Stomach (tissue), 4 donors: Measurements from ENCODE around the gene CCDC192.

Experiments used
- EP300 ChIP-seq: sonication (generic); formaldehyde crosslinking; IDR thresholded peaks from one replicate; pipeline ENCODE4 v1.6.1; 2017; ENCODE audit warnings: antibody characterized with exemption
- POLR2A ChIP-seq, 4 donors: fragments of 450-650 bp; IDR thresholded peaks; one replicate each; pipeline ENCODE4 v1.6.1; 2016; ENCODE audit warnings: antibody characterized with exemption in 4 of 4, control low read depth in 2 of 4, mild to moderate bottlenecking in 1 of 4, moderate library complexity in 1 of 4
- POLR2AphosphoS5 ChIP-seq, 3 donors: sonication (generic); formaldehyde crosslinking; IDR thresholded peaks; one replicate each; pipeline ENCODE4 v1.6.1; 2016; ENCODE audit warnings: antibody characterized with exemption in 3 of 3
- TF ChIP-seq, protein P1 (sequence below), 7 experiments: fragments of 450-650 bp in 4 of 7; fragments of 200-600 bp in 3 of 7; sonication (generic) in 3 of 7; IDR thresholded peaks; one replicate each; pipeline ENCODE4 v1.5.1; 2016 to 2019; ENCODE audit warnings: antibody characterized with exemption in 7 of 7, control low read depth in 2 of 7, mild to moderate bottlenecking in 1 of 7

DNA sequence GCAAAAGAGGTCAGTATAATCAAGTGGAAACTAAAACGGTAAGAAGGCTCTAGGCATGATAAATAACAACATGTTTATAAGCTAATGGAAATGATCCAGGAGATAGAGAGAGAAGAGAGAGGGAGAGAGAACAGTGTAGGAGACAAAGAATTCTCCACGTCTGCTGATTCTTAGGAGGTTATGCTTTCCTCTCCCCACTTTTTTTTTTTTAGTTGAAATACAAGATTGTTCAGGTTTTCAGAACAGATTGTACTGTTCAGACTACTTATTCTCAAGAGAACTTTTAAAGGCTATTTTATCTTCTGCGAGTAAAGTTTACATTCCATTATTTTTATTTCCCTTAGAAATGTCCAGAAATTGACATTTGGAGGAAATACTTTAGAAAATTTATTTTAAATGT is 4.0 kb downstream of the CCDC192 start:
- TF ChIP-seq, protein P1, sequence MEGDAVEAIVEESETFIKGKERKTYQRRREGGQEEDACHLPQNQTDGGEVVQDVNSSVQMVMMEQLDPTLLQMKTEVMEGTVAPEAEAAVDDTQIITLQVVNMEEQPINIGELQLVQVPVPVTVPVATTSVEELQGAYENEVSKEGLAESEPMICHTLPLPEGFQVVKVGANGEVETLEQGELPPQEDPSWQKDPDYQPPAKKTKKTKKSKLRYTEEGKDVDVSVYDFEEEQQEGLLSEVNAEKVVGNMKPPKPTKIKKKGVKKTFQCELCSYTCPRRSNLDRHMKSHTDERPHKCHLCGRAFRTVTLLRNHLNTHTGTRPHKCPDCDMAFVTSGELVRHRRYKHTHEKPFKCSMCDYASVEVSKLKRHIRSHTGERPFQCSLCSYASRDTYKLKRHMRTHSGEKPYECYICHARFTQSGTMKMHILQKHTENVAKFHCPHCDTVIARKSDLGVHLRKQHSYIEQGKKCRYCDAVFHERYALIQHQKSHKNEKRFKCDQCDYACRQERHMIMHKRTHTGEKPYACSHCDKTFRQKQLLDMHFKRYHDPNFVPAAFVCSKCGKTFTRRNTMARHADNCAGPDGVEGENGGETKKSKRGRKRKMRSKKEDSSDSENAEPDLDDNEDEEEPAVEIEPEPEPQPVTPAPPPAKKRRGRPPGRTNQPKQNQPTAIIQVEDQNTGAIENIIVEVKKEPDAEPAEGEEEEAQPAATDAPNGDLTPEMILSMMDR (IDR thresholded peaks at IDR 0.05), result no peak
- TF ChIP-seq POLR2AphosphoS5 (IDR thresholded peaks at IDR 0.05) (no peak), POLR2A (IDR thresholded peaks at IDR 0.05) (no peak), EP300 (no peak)
